Erythroblast (primary cell): ENCODE measurements around the gene CHD5.

Source experiments
- DNase-seq, 2 experiments: peaks; one replicate each; lab custom pipeline; 2025; lab: John Stamatoyannopoulos, UW
- GATA1 ChIP-seq: IDR thresholded peaks from 2 replicates; pipeline ENCODE4 v1.6.1; 2011; ENCODE audit warnings: low read depth, mild to moderate bottlenecking, control low read depth, low read length, moderate library complexity
- POLR2A ChIP-seq: IDR thresholded peaks from 2 replicates; pipeline ENCODE4 v1.6.1; 2011; ENCODE audit warnings: mild to moderate bottlenecking, low read length

The CHD5 gene

GRCh38 chr1:6108476-6108875 is 71.6 kb downstream of the CHD5 start:
- DNase-seq = no peak
- no peak for TF ChIP-seq POLR2A
- TF ChIP-seq GATA1 = no peak

GRCh38 chr1:6107409-6108356 is 72.4 kb downstream of the CHD5 start:
- no peak for DNase-seq
- no peak for TF ChIP-seq POLR2A
- no peak for TF ChIP-seq GATA1

- no peak for TF ChIP-seq GATA1
- TF ChIP-seq POLR2A = no peak
Observed at GRCh38 chr1:6106977-6107376, 73.1 kb downstream of the CHD5 start.

GRCh38 chr1:6106321-6106731 is 73.8 kb downstream of the CHD5 start:
- no peak for TF ChIP-seq POLR2A
- TF ChIP-seq GATA1 = no peak
- no peak for DNase-seq

More at GRCh38 chr1:6106977-6107376, 73.1 kb downstream of the CHD5 start:
- DNase-seq = no peak

GRCh38 chr1:6105763-6106162 is 74.4 kb downstream of the CHD5 start:
- TF ChIP-seq POLR2A = no peak
- TF ChIP-seq GATA1 = no peak
- no peak for DNase-seq

- TF ChIP-seq POLR2A (no peak), GATA1 (no peak)
- DNase-seq = no peak
Observed at GRCh38 chr1:6105218-6105679, 74.9 kb downstream of the CHD5 start.

GRCh38 chr1:6104631-6105030 is 75.5 kb downstream of the CHD5 start:
- DNase-seq = no peak
- TF ChIP-seq POLR2A = no peak
- no peak for TF ChIP-seq GATA1

- no peak for DNase-seq
- no peak for TF ChIP-seq GATA1
- no peak for TF ChIP-seq POLR2A
Observed at GRCh38 chr1:6103854-6104530, 76.1 kb downstream of the CHD5 start.

GRCh38 chr1:6103111-6103853 is 76.8 kb downstream of the CHD5 start:
- no peak for TF ChIP-seq POLR2A
- no peak for TF ChIP-seq GATA1
- DNase-seq = no peak

- TF ChIP-seq GATA1 (no peak), POLR2A (no peak)
- DNase-seq = no peak
Observed at GRCh38 chr1:6102532-6102845, 77.6 kb downstream of the CHD5 start.

GRCh38 chr1:6101826-6102531 is 78.1 kb downstream of the CHD5 start:
- TF ChIP-seq GATA1 = no peak
- TF ChIP-seq POLR2A = no peak
- DNase-seq = no peak

GRCh38 chr1:6100861-6101783 is 79.0 kb downstream of the CHD5 start:
- DNase-seq = no peak
- TF ChIP-seq GATA1 = no peak
- TF ChIP-seq POLR2A = no peak
